DND-41 (cell line): Measurements from ENCODE around the gene CDH12.

Source experiments
- CTCF ChIP-seq: IDR thresholded peaks from 2 replicates; pipeline ENCODE4 v1.5.1; 2012; ENCODE audit warnings: borderline replicate concordance, low read length, moderate library complexity, mild to moderate bottlenecking; ENCODE audit not compliant: poor library complexity, severe bottlenecking; ENCODE audit errors: extremely low read depth
- EZH2 ChIP-seq: IDR thresholded peaks from 3 replicates; pipeline ENCODE4 v1.6.1; 2012; ENCODE audit warnings: borderline replicate concordance, low read depth, mild to moderate bottlenecking, moderate library complexity, low read length, inconsistent platforms; ENCODE audit not compliant: severe bottlenecking

DNA sequence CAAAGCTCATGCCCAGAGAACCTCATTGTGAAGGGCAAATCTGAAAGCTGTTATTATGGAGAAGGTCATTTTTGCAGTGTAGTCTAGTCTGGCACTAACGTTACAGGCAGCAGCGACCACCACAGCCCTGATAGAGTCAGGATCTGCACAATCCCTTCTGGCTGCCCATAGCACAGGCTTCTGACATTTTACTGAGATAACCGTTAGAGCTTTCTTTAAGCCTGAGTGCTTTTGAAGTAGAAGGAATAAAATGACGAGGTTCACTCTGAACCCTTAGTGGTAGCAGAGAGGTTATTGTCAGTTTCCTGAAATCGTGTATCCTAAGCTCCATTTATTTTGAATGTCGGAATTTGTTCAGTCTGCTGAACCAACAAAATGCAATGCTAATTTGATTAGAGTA, 505.1 kb downstream of the CDH12 start:
- no peak for TF ChIP-seq CTCF
- TF ChIP-seq EZH2: no peak
